Ovary (tissue), 9 donors: ENCODE results near the gene H6PD. TPM values are rescaled to one million over a fixed set of nuclear protein-coding genes. Genes with fewer than 3 reads are reported as not detected.

Experiments used
- DNase-seq, 5 donors: peaks; one replicate each; pipeline ENCODE4 v3.0.0-alpha.2; 2019 to 2020
- H3K27ac ChIP-seq, 2 donors: fragments of 200-600 bp; one replicate each; pipeline versions ENCODE4 v1.5.1 to v1.8.0; 2019 to 2022
- H3K27me3 ChIP-seq: fragments of 200-600 bp; one replicate; pipeline ENCODE4 v1.8.0; 2022
- H3K36me3 ChIP-seq: fragments of 200-600 bp; sonication (generic); one replicate; pipeline ENCODE4 v1.5.1; 2019
- H3K4me1 ChIP-seq: one replicate; pipeline ENCODE4 v1.8.1; 2013; ENCODE audit warnings: mild to moderate bottlenecking, moderate library complexity; ENCODE audit not compliant: insufficient read depth
- H3K4me3 ChIP-seq: fragments of 200-600 bp; sonication (generic); one replicate; pipeline ENCODE4 v1.5.1; 2017
- H3K9me3 ChIP-seq, 2 donors: fragments of 200-600 bp in 1 of 2; sonication (generic) in 1 of 2; one replicate each; pipeline versions ENCODE4 v1.5.1 to v1.8.1; 2013 to 2019; ENCODE audit warnings: mild to moderate bottlenecking in 1 of 2, moderate library complexity in 1 of 2
- EP300 ChIP-seq: sonication (generic); formaldehyde crosslinking; IDR thresholded peaks from one replicate; pipeline ENCODE4 v1.6.1; 2017; ENCODE audit warnings: antibody characterized with exemption
- POLR2A ChIP-seq: fragments of 450-650 bp; IDR thresholded peaks from one replicate; pipeline ENCODE4 v1.6.1; 2017; ENCODE audit warnings: antibody characterized with exemption, mild to moderate bottlenecking, moderate library complexity
- WGBS, 3 donors: extraction: QIAGEN DNeasy Blood & Tissue Kit in 1 of 3; methylation state at CpG; one replicate each; pipeline versions ENCODE4 v1.1.5 to v1.1.7; 2013 to 2017; 5-methylcytosine and 5-hydroxymethylcytosine counted together
- intact Hi-C, 4 donors: fragments of 100-400 bp; cut with DNase I; formaldehyde crosslinking; loops; one replicate each; pipeline versions ENCODE4 v1.11.0 to v1.15.1; 2022 to 2023
- polyA plus RNA-seq, 2 donors: library from polyadenylated mRNA; stranded (reverse); fragments of 200-250 nt in 1 of 2; fragments of 350-450 nt in 1 of 2; fragmentation: Illumina TruSeq in 1 of 2; extraction: RNeasy Lipid Tissue Mini Kit (QIAGEN cat#74804) in 1 of 2; gene quantifications; one replicate each; pipeline ENCODE4 v1.2.3, GENCODE V29; 2013 to 2014
- total RNA-seq, 7 donors: library from RNA; depleted of rRNA in 2 of 7; stranded (reverse); fragments of >200 nt in 2 of 7; fragmentation: NEBNext Ultra II Directional in 3 of 7; extraction: Animal tissue kit (Norgen Biotek cat#: 25700) in 3 of 7; gene quantifications; one replicate each; pipeline versions ENCODE4 v1.1.0 to v1.2.4, GENCODE V29; 2016 to 2023
- TF ChIP-seq, protein P1 (sequence below), 3 donors: fragments of 450-650 bp in 2 of 3; fragments of 200-600 bp in 1 of 3; IDR thresholded peaks; one replicate each; pipeline versions ENCODE4 v1.5.1 to v1.8.0; 2016 to 2022; ENCODE audit warnings: antibody characterized with exemption in 3 of 3, mild to moderate bottlenecking in 1 of 3
- donor health status: DM: no; HTN: no; CAD: no; lungs with moderate emphysema.
- donor health status: DM: no; HTN: no; CAD: no.
- donor health status: Bipolar disorder and iron deficiency.
- donor health status: DM: yes; HTN: yes; CAD: no.
- donor health status: DM: no; HTN: no; CAD: no.
- donor health status: DM: yes; HTN: yes; CAD: no.

The H6PD gene
- total and polyA plus RNA-seq, 9 donors, result 47.0 to 148 (median 89.7) TPM

DNA sequence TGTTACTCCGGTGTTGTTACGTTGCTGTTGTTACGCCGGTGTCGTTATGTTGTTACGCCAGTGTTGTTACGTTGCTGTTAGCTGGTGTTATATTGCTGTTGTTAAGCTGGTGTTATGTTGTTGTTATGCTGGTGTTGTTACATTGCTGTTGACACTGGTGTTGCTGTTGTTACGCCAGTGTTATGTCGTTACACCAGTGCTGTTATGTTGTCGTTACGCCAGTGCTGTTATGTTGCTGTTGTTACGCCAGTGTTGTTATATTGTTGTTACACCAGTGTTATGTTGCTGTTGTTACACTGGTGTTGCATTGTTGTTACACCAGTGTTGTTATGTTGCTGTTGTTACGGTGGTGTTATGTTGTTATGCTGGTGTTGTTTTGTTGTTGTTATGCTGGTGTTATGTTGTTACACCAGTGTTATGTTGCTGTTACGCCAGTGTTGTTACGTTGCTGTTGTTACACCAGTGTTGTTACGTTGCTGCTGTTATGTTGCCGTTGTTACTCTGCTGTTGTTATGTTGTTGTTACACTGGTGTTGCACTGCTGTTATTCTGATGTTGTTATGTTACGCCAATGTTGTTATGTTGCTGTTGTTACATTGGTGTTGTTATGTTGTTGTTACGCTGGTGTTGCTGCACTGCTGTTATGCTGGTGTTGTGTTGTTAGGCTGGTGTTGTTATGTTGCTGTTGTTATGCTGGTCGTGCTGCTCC, 25.6 kb downstream of the H6PD start:
- H3K36me3 ChIP-seq, result no peaks in the 10 kb centered on the region
- H3K9me3 ChIP-seq, result no peaks in the 10 kb centered on the region
- H3K27me3 ChIP-seq, result no peaks in the 10 kb centered on the region
- no peak overlapping the region for H3K4me3 ChIP-seq
- no peak overlapping the region for H3K27ac ChIP-seq
- peaks cover 16% of the 10 kb centered on the region for H3K4me1 ChIP-seq
- no peak for TF ChIP-seq POLR2A
- TF ChIP-seq EP300, result no peak
- TF ChIP-seq, protein P1, sequence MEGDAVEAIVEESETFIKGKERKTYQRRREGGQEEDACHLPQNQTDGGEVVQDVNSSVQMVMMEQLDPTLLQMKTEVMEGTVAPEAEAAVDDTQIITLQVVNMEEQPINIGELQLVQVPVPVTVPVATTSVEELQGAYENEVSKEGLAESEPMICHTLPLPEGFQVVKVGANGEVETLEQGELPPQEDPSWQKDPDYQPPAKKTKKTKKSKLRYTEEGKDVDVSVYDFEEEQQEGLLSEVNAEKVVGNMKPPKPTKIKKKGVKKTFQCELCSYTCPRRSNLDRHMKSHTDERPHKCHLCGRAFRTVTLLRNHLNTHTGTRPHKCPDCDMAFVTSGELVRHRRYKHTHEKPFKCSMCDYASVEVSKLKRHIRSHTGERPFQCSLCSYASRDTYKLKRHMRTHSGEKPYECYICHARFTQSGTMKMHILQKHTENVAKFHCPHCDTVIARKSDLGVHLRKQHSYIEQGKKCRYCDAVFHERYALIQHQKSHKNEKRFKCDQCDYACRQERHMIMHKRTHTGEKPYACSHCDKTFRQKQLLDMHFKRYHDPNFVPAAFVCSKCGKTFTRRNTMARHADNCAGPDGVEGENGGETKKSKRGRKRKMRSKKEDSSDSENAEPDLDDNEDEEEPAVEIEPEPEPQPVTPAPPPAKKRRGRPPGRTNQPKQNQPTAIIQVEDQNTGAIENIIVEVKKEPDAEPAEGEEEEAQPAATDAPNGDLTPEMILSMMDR (IDR thresholded peaks at IDR 0.05), result no peak
- intact Hi-C loops, result loop anchor here in 1 of 4 donors (10.0 kb wide), 1 partner anchor 195 kb away; no protein-coding TSS in a partner anchor
- DNase-seq, result no peak
- 88 to 95% (median 90%) methylated on average over 20 of the region's 20 CpGs for WGBS, 3 donors

DNA sequence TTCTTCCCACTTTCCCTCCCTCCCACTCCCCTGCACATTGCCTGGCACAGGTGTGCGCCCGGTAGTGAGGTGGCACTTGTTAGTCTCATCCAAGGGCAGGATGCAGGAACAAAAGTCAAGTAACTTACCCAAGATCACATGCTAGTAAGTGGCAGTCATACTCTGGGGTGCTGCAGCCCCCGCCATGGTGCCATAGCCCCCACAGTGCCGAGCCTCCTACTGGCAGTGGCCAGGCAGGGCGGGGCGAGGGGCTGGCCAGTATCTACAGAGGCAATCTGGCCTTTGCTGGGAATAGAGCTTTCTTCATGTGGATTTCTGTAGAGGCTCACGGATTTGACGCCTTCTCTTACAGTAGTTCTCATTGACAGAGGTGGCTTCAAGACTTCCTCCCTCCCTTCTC, 26.9 kb downstream of the H6PD start:
- Histone ChIP-seq H3K27ac (no peak overlapping the region), H3K9me3 (no peaks in the 10 kb centered on the region), H3K4me3 (no peak overlapping the region), H3K36me3 (no peaks in the 10 kb centered on the region), H3K27me3 (no peaks in the 10 kb centered on the region), H3K4me1 (peaks cover 13% of the 10 kb centered on the region)
- 91 to 94% (median 93%) methylated on average over 8 of the region's 8 CpGs for WGBS, 3 donors
- DNase-seq, result no peak
- no peak for TF ChIP-seq POLR2A
- no peak for TF ChIP-seq EP300
- TF ChIP-seq, protein P1 (IDR thresholded peaks at IDR 0.05), result no peak
- intact Hi-C loops, result loop anchor here in 1 of 4 donors (10.0 kb wide), 1 partner anchor 193 kb away; no protein-coding TSS in a partner anchor

DNA sequence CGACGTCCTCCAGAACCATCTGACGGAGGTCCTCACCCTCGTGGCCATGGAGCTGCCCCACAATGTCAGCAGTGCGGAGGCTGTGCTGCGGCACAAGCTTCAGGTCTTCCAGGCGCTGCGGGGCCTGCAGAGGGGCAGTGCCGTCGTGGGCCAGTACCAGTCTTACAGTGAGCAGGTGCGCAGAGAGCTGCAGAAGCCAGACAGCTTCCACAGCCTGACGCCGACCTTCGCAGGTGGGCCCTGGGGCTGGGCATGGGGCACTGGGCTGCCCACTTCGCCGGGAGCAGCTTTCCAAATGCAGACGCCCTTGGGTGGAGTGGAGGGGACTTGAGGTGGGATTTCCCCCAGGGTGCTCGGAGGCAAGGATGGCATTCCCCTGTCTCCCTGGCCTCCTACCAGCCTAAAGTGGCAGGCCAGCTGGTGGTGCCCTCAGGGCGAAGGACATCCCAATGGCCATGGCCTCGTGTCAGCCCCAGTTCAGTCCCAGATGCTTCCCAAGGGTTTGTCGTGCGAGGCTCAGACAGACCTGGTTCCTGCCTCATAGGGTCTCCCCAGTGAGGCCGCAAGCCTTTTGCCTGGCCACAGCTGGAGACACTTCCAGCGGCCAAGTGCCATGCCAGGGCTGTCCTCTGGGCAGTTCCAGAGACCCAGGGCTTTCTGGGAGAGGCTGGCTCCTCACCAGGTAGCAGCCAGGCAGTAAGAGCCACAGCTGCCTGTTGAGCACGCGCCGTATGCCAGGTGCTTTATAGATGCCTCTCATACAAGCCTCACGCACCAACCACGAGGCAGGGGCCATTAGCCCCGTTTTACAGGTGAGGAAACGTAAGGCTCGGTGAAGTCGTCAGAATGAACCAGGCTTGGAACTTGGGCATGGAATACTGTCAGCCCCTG, 27.8 kb downstream of the H6PD start:
- H3K36me3 ChIP-seq, result no peaks in the 10 kb centered on the region
- intact Hi-C loops, result loop anchor here in 1 of 4 donors (10.0 kb wide), 1 partner anchor 192 kb away; no protein-coding TSS in a partner anchor

DNA sequence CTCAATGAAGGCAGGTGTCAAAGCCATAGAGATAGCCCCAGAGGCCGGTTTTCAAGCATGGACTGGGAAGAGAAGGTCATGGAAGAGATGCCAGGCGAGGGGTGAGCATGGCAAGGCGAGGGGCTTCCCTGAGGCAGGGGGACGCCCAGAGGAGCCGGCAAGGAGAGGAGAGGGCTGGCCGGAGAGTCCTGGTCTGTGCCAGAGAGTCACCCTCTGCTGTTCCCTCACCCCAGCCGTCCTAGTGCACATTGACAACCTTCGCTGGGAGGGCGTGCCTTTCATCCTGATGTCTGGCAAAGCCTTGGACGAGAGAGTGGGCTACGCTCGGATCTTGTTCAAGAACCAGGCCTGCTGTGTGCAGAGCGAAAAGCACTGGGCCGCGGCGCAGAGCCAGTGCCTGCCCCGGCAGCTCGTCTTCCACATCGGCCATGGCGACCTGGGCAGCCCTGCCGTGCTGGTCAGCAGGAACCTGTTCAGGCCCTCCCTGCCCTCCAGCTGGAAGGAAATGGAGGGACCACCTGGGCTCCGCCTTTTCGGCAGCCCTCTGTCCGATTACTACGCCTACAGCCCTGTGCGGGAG, 28.8 kb downstream of the H6PD start:
- intact Hi-C loops, result loop anchor here in 1 of 4 donors (10.0 kb wide), 1 partner anchor 191 kb away; no protein-coding TSS in a partner anchor
- Histone ChIP-seq H3K4me1 (peaks cover 12% of the 10 kb centered on the region), H3K27ac (no peak overlapping the region), H3K4me3 (no peak overlapping the region), H3K27me3 (no peaks in the 10 kb centered on the region), H3K9me3 (no peaks in the 10 kb centered on the region), H3K36me3 (no peaks in the 10 kb centered on the region)
- DNase-seq, result no peak
- 87 to 89% (median 88%) methylated on average over 26 of the region's 26 CpGs for WGBS, 3 donors
- TF ChIP-seq POLR2A (no peak), EP300 (no peak)
- TF ChIP-seq, protein P1 (IDR thresholded peaks at IDR 0.05), result no peak

More for the DNA sequence above, 27.8 kb downstream of the H6PD start:
- H3K27me3 ChIP-seq, result no peaks in the 10 kb centered on the region
- DNase-seq, result no peak
- TF ChIP-seq EP300 (no peak), POLR2A (no peak)
- TF ChIP-seq, protein P1 (IDR thresholded peaks at IDR 0.05), result no peak
- H3K9me3 ChIP-seq, result no peaks in the 10 kb centered on the region
- no peak overlapping the region for H3K27ac ChIP-seq
- WGBS, 3 donors, result 89 to 91% (median 90%) methylated on average over 30 to 33 of the region's 33 CpGs
- H3K4me1 ChIP-seq, result peaks cover 16% of the 10 kb centered on the region
- no peak overlapping the region for H3K4me3 ChIP-seq
